SK-N-SH treated with all-trans-retinoic acid at 6 μM for 48 hours (cell line): Measurements from ENCODE around the gene CADM1.
A peak's percentile ranks its signal among the peaks of the same experiment; 100 is the strongest.

Experiments
- ATAC-seq: fragments of 200-7000 bp; cut with Tn5 transposase; 3 replicates; pipeline ENCODE4 v1.9.1; 2020; ENCODE audit warnings: mild to moderate bottlenecking, moderate library complexity
- BACH2 ChIP-seq: fragments of 250-450 bp; sonication (Bioruptor Pico); IDR thresholded peaks from 2 replicates; pipeline ENCODE4 v1.9.0; 2021; ENCODE audit warnings: mild to moderate bottlenecking, borderline replicate concordance
- CREB5 ChIP-seq: fragments of 250-450 bp; sonication (Bioruptor Pico); IDR thresholded peaks from 2 replicates; pipeline ENCODE4 v1.5.1; 2020; ENCODE audit warnings: low read depth, mild to moderate bottlenecking, moderate library complexity
- CSDC2 ChIP-seq: fragments of 250-450 bp; sonication (Bioruptor Pico); IDR thresholded peaks from 2 replicates; pipeline ENCODE4 v1.5.0; 2020; ENCODE audit warnings: mild to moderate bottlenecking, moderate library complexity
- CSRNP3 ChIP-seq: fragments of 250-450 bp; sonication (Bioruptor Pico); IDR thresholded peaks from 2 replicates; pipeline ENCODE4 v1.5.1; 2021; ENCODE audit warnings: mild to moderate bottlenecking, moderate library complexity
- ESRRG ChIP-seq: fragments of 250-450 bp; sonication (Bioruptor Pico); IDR thresholded peaks from 2 replicates; pipeline ENCODE4 v1.6.1; 2021; ENCODE audit warnings: mild to moderate bottlenecking
- GLIS3 ChIP-seq: fragments of 250-450 bp; sonication (Bioruptor Pico); IDR thresholded peaks from 2 replicates; pipeline ENCODE4 v1.5.0; 2020; ENCODE audit warnings: mild to moderate bottlenecking, moderate library complexity
- ISL1 ChIP-seq: fragments of 250-450 bp; sonication (Bioruptor Pico); IDR thresholded peaks from 2 replicates; pipeline ENCODE4 v2.1.2; 2022; ENCODE audit warnings: mild to moderate bottlenecking, moderate library complexity
- OSR1 ChIP-seq: fragments of 250-450 bp; sonication (Bioruptor Pico); IDR thresholded peaks from 2 replicates; pipeline ENCODE4 v1.8.0; 2022; ENCODE audit warnings: moderate library complexity, mild to moderate bottlenecking, inconsistent platforms
- PATZ1 ChIP-seq: fragments of 250-450 bp; sonication (Bioruptor Pico); IDR thresholded peaks from 2 replicates; pipeline ENCODE4 v1.8.0; 2020; ENCODE audit warnings: mild to moderate bottlenecking, moderate library complexity, borderline replicate concordance
- RARB ChIP-seq: fragments of 250-450 bp; sonication (Bioruptor Pico); IDR thresholded peaks from 2 replicates; pipeline ENCODE4 v1.8.0; 2021; ENCODE audit warnings: mild to moderate bottlenecking, moderate library complexity
- SNAI2 ChIP-seq: fragments of 250-450 bp; sonication (Bioruptor Pico); IDR thresholded peaks from 2 replicates; pipeline ENCODE4 v1.5.0; 2020; ENCODE audit warnings: mild to moderate bottlenecking, moderate library complexity
- TCF4 ChIP-seq: fragments of 250-450 bp; sonication (Bioruptor Pico); IDR thresholded peaks from 2 replicates; pipeline ENCODE4 v1.8.0; 2021; ENCODE audit warnings: mild to moderate bottlenecking, moderate library complexity, borderline replicate concordance
- TOX ChIP-seq: fragments of 250-450 bp; sonication (Bioruptor Pico); IDR thresholded peaks from 2 replicates; pipeline ENCODE4 v1.8.0; 2021; ENCODE audit warnings: mild to moderate bottlenecking, moderate library complexity, borderline replicate concordance
- TSHZ2 ChIP-seq: fragments of 250-450 bp; sonication (Bioruptor Pico); IDR thresholded peaks from 2 replicates; pipeline ENCODE4 v1.5.0; 2020; ENCODE audit warnings: mild to moderate bottlenecking, moderate library complexity
- ZC3H10 ChIP-seq: fragments of 250-450 bp; sonication (Bioruptor Pico); IDR thresholded peaks from 2 replicates; pipeline ENCODE4 v1.5.1; 2021; ENCODE audit warnings: mild to moderate bottlenecking, moderate library complexity
- ZFP3 ChIP-seq: fragments of 250-450 bp; sonication (Bioruptor Pico); IDR thresholded peaks from 2 replicates; pipeline ENCODE4 v1.5.0; 2020; ENCODE audit warnings: mild to moderate bottlenecking, moderate library complexity
- ZFP30 ChIP-seq: fragments of 450-650 bp; formaldehyde crosslinking; IDR thresholded peaks from 2 replicates; pipeline ENCODE4 v1.5.0; 2022; ENCODE audit warnings: mild to moderate bottlenecking, moderate library complexity
- ZNF565 ChIP-seq: fragments of 450-650 bp; formaldehyde crosslinking; conservative IDR thresholded peaks from 2 replicates; pipeline ENCODE4 v1.5.0; 2020; ENCODE audit warnings: low read depth, mild to moderate bottlenecking, moderate library complexity
- ZNF70 ChIP-seq: fragments of 450-650 bp; formaldehyde crosslinking; IDR thresholded peaks from 2 replicates; pipeline ENCODE4 v1.5.0; 2020; ENCODE audit warnings: mild to moderate bottlenecking, moderate library complexity

Gene CADM1

GRCh38 chr11:115444542-115444941, 59.7 kb downstream of the CADM1 start:
- no peak for TF ChIP-seq ISL1
- TF ChIP-seq, all 23 proteins: peak for 0
- ATAC-seq: no peak

GRCh38 chr11:115439969-115440540, 64.2 kb downstream of the CADM1 start:
- ATAC-seq: no peak
- TF ChIP-seq OSR1 (CRISPR knock-in tag) (no peak), ZFP3 (CRISPR knock-in tag) (no peak), ZNF70 (no peak), BACH2 (CRISPR knock-in tag) (no peak), ZC3H10 (CRISPR knock-in tag) (no peak), TCF4 (CRISPR knock-in tag) (no peak), ZFP30 (CRISPR knock-in tag) (no peak), ESRRG (CRISPR knock-in tag) (no peak), CSRNP3 (CRISPR knock-in tag) (no peak), PATZ1 (CRISPR knock-in tag) (no peak), ISL1 (no peak), RARB (CRISPR knock-in tag) (no peak), GLIS3 (CRISPR knock-in tag) (no peak), TOX (no peak)

- peak; percentile 59 for ATAC-seq
- 0 out of 2 replicates have a peak, but pooled peaks have one; percentile 12 for TF ChIP-seq CREB5 (CRISPR knock-in tag)
- TF ChIP-seq ZFP30 (CRISPR knock-in tag): no peak
- no peak for TF ChIP-seq CSRNP3 (CRISPR knock-in tag)
- TF ChIP-seq GLIS3 (CRISPR knock-in tag): 0 out of 2 replicates have a peak, but pooled peaks have one; percentile 62
- TF ChIP-seq TSHZ2: peak; percentile 66; the same call in 1 of the 2 replicates
- peak; percentile 83 for TF ChIP-seq ISL1
These were observed 64.8 kb downstream of the CADM1 start for GRCh38 chr11:115439385-115439784.

GRCh38 chr11:115437902-115438575, 66.2 kb downstream of the CADM1 start:
- TF ChIP-seq CSDC2 (no peak), CREB5 (CRISPR knock-in tag) (no peak), ZNF565 (no peak), OSR1 (CRISPR knock-in tag) (no peak), RARB (CRISPR knock-in tag) (no peak), SNAI2 (CRISPR knock-in tag) (no peak)
- TF ChIP-seq, all 23 proteins: peak for 0
- ATAC-seq: no peak
